B cell (primary cell): ENCODE measurements around the gene PNMA5.

Experiments used
- EZH2 ChIP-seq: IDR thresholded peaks from 2 replicates; pipeline ENCODE4 v1.6.1; 2012; ENCODE audit warnings: borderline replicate concordance, low read depth, mild to moderate bottlenecking, moderate library complexity, low read length; ENCODE audit not compliant: insufficient read depth, poor library complexity, severe bottlenecking
- TF ChIP-seq, protein P1 (sequence below): fragments of 200-600 bp; IDR thresholded peaks from one replicate; pipeline ENCODE4 v1.8.0; 2022; ENCODE audit warnings: antibody characterized with exemption, mild to moderate bottlenecking

- TF ChIP-seq, protein P1, sequence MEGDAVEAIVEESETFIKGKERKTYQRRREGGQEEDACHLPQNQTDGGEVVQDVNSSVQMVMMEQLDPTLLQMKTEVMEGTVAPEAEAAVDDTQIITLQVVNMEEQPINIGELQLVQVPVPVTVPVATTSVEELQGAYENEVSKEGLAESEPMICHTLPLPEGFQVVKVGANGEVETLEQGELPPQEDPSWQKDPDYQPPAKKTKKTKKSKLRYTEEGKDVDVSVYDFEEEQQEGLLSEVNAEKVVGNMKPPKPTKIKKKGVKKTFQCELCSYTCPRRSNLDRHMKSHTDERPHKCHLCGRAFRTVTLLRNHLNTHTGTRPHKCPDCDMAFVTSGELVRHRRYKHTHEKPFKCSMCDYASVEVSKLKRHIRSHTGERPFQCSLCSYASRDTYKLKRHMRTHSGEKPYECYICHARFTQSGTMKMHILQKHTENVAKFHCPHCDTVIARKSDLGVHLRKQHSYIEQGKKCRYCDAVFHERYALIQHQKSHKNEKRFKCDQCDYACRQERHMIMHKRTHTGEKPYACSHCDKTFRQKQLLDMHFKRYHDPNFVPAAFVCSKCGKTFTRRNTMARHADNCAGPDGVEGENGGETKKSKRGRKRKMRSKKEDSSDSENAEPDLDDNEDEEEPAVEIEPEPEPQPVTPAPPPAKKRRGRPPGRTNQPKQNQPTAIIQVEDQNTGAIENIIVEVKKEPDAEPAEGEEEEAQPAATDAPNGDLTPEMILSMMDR = peak; percentile 81
- no peak for TF ChIP-seq EZH2
These were observed 52.4 kb downstream of the PNMA5 start for GRCh38 chrX:152941328-152942076.
